ENCODE measurements around the gene CADM2.
"Not testable (repeated sequence)": the region's sequence is repeated elsewhere in the genome, so short reads cannot be mapped to it uniquely, and the experiment has no call there.

CADM2 gene

DNA sequence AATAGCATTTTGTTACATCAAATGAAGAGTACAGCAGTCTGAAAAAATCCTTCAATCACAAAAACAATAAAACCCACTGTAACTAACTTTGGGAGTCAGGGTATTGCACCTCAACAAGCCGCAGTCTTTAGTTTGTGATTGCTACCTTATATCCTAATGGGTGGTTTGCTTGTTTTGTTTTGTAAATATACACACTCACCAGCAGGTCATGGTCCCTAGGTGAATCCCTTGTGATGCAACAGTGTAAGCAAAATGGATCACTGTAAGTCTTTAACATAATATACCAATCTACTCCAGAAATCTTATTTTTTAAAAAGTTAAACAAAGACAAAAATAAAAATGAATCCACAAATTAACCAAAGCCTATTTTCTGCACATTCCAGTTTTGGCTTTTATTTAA is 749.5 kb downstream of the CADM2 start:
- DNase-seq, result not testable (repeated sequence)

GRCh38 chr3:85709346-85709892 is 750.6 kb downstream of the CADM2 start:
- no peak for DNase-seq

GRCh38 chr3:85710490-85710889 is 751.7 kb downstream of the CADM2 start:
- DNase-seq, result no peak

- no peak for DNase-seq
Measured at GRCh38 chr3:85721409-85722145, 762.8 kb downstream of the CADM2 start.

DNA sequence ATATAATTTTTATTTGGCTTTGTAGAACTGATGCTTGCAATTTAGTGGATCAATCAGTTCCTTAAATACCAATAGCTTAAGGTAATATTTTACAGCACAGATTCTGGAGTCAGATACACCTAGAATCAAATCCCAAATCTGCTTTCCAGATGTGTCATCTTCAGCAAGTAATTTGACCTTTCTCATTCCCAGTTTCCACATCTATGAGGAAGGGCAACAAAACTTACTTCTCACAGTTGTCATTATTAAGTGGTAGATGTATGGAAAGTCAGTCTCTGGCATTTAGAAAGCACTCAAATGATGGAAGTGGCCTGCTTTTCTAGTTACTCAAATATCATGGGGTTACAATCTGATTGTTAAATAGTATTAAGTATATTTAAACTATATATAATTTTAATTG is 767.0 kb downstream of the CADM2 start:
- DNase-seq, result no peak

GRCh38 chr3:85726241-85726640 is 767.5 kb downstream of the CADM2 start:
- no peak for DNase-seq

GRCh38 chr3:85737846-85738245 is 779.1 kb downstream of the CADM2 start:
- DNase-seq, result no peak

- no peak for DNase-seq
Measured at GRCh38 chr3:85740561-85740960, 781.8 kb downstream of the CADM2 start.

- no peak for DNase-seq
Measured at GRCh38 chr3:85758442-85758841, 799.7 kb downstream of the CADM2 start.

- no peak for DNase-seq
Measured at GRCh38 chr3:85760342-85760741, 801.6 kb downstream of the CADM2 start.

DNA sequence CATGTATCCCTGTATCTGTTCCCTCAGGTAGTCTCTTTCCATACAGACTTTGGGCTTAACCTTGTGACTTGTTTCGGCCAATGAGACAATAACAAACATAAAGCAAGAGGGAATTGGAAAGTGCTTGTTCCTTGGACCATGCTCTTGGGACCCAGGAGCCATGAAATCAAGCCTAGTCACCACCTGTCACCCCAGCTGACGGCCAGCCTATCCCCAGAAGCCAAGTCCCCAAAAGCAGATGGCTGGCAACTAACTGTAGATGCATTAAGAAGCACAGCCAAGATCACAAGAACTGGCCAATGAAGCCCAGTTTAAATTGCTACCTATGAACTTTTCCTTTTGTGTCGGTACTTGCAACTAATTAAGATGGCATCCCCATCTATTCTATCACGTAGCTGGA is 822.0 kb downstream of the CADM2 start:
- DNase-seq, result no peak

DNA sequence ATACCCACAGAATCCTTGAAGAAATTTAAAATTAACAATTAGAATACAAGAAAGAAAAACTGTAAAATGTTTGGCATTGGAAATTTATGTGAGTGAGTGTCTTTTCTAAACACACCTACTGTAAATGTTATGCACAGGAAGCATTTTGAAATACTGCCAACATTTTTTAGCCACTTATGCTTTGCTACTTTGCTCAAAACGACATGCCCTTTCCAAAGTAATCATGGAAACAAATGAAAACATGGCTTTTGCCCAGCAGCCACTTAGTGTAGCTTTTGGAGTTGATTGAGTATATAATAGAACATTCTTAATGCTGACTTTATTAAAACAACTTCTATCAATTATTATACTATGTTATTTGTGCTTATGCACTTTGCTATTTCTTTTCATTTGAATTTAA is 823.0 kb downstream of the CADM2 start:
- no peak for DNase-seq

DNA sequence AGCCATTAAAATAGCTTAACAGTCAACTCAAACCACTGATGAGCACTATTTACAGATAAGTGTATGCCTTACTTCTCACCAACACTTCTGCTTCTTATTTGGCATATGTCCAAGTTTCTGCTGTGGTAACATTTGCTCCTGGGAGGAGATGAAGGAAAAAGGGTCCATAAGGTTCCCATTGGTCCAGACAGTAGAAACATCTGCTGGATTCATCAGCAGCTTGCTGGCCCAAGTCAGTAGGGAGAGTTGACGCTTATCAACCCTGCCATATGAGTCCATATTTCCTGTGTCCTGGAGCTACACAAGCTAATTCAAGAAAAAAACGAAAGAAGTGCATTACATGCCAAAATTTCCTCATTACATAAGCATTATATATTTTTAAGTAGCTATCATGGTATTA is 824.5 kb downstream of the CADM2 start:
- no peak for DNase-seq

DNA sequence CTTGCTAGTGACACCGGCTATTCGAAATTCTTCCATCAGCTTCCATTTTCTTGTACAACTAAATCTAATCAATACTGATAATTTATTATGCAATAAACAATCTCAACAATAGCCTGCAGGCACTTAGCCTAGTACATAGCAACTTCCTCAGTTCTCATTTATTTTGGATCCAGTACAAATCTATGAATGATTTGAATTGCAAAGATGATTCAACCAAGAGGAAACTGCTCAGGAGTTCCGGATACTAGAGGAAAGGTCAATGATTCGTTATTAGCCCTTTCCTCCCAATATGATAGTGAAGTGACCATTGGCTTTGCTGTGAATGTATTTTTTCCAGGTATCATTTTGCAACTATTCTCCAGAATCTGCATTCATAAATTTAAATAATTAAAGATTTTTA is 827.0 kb downstream of the CADM2 start:
- DNase-seq, result no peak

- DNase-seq, result no peak
Measured at GRCh38 chr3:85790445-85791030, 831.7 kb downstream of the CADM2 start.

DNA sequence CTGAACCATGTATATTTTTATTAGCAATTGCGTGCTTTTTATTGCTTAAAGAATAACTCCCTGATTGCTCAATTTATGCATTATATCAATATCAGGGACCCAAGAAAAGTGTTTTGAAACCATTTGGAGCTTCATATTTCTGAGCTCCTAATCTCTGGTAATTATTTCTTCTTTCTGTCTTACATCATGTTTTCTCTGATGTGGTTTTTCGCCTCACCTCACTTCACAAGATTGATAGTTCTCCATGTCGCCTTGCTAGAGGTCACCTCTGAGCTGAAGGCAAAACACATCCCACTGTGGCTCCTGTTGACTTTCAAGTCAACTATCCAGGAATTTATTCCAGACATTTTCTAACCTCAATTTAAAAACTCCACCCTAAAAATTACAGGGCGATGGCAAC is 837.4 kb downstream of the CADM2 start:
- no peak for DNase-seq

DNA sequence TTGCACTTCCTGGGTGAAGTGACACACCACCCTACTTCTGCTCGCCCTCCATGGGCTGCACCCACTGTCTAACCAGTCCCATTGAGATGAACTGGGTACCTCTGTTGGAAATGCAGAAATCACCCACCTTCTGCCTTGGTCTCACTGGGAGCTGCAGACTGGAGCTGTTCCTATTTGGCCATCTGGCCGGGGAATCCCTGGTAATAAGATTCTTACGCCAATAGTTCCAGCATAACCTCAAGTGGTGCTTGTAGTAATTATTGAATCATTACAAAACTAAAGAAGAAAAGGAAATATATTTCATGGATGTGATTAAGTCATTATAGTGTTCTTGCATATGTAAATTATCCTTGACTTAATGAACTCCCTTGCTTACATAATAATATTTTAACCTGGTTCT is 841.9 kb downstream of the CADM2 start:
- no peak for DNase-seq

GRCh38 chr3:85801955-85802354 is 843.2 kb downstream of the CADM2 start:
- DNase-seq, result no peak

DNA sequence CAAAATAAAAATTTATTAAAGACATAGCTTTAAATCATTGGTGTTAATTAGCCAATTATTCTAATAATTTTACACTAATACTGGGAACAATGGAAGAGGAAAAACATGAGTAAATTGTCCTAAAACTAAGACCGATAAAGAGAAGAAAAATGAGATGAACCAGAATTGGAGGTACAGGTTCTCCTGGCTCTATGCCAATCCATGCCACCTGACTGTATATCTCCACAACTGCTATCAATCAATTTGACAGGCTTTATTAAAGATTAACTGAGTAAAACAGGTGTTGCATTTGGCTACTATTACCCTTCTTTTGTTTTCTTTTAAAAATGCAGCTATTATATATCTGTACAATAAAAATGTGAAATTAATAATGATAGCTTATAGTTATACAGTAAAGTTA is 850.0 kb downstream of the CADM2 start:
- DNase-seq, result no peak

GRCh38 chr3:85821130-85821756 is 862.5 kb downstream of the CADM2 start:
- no peak for DNase-seq

GRCh38 chr3:85835857-85836440 is 877.2 kb downstream of the CADM2 start:
- no peak for DNase-seq

- no peak for DNase-seq
Measured at GRCh38 chr3:85837402-85837801, 878.6 kb downstream of the CADM2 start.

- no peak for DNase-seq
Measured at GRCh38 chr3:85838921-85839320, 880.1 kb downstream of the CADM2 start.

DNA sequence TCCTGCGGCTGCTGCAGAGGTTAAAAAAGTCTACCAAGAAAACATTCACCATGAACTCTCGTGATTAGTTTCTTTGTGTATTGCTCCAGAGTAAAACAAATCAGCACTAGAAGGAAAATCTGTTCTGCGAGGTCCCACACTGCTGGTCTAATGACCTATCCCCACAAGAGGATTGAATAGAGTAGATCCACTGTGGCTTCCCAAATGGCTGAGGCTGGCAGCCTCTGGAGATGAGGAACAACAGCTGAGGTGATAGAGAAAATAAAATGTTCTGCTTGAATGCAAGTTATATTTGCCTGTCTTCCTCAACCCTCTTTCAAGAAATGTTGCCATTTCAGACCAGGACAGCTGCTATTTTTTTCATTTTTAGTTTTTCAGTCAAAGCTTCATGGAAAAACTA is 883.3 kb downstream of the CADM2 start:
- DNase-seq, result no peak

Data from right hindlimb (tissue), 1 donor.